ENCODE data around the gene SAMD4B. TPM values are rescaled to one million over a fixed set of nuclear protein-coding genes. Genes with fewer than 3 reads are reported as not detected.

The SAMD4B gene
- total and polyA plus RNA-seq, 2 of the 8 experiments (the other 6 are each of a cell fraction or from before 2014, with no cell fraction given) = 137 to 158 TPM

DNA sequence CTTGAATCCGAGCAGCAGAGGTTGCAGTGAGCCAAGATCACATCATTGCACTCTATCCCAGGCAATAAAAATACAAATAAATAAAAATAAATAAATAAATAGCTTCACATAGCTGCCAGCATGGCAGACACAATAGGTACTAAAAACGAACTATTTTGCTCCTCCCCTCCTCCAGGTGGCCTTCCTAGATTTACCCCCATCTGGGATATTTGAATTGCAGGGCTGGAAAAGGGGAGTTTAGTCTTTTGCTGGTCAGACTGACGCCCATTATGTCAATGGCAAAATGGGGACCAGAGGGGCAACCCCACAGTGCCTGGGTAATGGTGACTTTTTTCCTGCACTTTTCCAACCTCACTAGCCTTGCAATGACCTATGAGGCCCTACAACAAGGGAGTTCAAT is 5.7 kb upstream of the SAMD4B start (continued):
- TF ChIP-seq, protein P1, sequence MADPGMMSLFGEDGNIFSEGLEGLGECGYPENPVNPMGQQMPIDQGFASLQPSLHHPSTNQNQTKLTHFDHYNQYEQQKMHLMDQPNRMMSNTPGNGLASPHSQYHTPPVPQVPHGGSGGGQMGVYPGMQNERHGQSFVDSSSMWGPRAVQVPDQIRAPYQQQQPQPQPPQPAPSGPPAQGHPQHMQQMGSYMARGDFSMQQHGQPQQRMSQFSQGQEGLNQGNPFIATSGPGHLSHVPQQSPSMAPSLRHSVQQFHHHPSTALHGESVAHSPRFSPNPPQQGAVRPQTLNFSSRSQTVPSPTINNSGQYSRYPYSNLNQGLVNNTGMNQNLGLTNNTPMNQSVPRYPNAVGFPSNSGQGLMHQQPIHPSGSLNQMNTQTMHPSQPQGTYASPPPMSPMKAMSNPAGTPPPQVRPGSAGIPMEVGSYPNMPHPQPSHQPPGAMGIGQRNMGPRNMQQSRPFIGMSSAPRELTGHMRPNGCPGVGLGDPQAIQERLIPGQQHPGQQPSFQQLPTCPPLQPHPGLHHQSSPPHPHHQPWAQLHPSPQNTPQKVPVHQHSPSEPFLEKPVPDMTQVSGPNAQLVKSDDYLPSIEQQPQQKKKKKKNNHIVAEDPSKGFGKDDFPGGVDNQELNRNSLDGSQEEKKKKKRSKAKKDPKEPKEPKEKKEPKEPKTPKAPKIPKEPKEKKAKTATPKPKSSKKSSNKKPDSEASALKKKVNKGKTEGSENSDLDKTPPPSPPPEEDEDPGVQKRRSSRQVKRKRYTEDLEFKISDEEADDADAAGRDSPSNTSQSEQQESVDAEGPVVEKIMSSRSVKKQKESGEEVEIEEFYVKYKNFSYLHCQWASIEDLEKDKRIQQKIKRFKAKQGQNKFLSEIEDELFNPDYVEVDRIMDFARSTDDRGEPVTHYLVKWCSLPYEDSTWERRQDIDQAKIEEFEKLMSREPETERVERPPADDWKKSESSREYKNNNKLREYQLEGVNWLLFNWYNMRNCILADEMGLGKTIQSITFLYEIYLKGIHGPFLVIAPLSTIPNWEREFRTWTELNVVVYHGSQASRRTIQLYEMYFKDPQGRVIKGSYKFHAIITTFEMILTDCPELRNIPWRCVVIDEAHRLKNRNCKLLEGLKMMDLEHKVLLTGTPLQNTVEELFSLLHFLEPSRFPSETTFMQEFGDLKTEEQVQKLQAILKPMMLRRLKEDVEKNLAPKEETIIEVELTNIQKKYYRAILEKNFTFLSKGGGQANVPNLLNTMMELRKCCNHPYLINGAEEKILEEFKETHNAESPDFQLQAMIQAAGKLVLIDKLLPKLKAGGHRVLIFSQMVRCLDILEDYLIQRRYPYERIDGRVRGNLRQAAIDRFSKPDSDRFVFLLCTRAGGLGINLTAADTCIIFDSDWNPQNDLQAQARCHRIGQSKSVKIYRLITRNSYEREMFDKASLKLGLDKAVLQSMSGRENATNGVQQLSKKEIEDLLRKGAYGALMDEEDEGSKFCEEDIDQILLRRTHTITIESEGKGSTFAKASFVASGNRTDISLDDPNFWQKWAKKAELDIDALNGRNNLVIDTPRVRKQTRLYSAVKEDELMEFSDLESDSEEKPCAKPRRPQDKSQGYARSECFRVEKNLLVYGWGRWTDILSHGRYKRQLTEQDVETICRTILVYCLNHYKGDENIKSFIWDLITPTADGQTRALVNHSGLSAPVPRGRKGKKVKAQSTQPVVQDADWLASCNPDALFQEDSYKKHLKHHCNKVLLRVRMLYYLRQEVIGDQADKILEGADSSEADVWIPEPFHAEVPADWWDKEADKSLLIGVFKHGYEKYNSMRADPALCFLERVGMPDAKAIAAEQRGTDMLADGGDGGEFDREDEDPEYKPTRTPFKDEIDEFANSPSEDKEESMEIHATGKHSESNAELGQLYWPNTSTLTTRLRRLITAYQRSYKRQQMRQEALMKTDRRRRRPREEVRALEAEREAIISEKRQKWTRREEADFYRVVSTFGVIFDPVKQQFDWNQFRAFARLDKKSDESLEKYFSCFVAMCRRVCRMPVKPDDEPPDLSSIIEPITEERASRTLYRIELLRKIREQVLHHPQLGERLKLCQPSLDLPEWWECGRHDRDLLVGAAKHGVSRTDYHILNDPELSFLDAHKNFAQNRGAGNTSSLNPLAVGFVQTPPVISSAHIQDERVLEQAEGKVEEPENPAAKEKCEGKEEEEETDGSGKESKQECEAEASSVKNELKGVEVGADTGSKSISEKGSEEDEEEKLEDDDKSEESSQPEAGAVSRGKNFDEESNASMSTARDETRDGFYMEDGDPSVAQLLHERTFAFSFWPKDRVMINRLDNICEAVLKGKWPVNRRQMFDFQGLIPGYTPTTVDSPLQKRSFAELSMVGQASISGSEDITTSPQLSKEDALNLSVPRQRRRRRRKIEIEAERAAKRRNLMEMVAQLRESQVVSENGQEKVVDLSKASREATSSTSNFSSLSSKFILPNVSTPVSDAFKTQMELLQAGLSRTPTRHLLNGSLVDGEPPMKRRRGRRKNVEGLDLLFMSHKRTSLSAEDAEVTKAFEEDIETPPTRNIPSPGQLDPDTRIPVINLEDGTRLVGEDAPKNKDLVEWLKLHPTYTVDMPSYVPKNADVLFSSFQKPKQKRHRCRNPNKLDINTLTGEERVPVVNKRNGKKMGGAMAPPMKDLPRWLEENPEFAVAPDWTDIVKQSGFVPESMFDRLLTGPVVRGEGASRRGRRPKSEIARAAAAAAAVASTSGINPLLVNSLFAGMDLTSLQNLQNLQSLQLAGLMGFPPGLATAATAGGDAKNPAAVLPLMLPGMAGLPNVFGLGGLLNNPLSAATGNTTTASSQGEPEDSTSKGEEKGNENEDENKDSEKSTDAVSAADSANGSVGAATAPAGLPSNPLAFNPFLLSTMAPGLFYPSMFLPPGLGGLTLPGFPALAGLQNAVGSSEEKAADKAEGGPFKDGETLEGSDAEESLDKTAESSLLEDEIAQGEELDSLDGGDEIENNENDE (IDR thresholded peaks at IDR 0.05; ENCODE audit: insufficient replicate concordance, low read length) = no peak
- no peak for TF ChIP-seq SP1 (IDR thresholded peaks at IDR 0.05; ENCODE audit: low read depth, low read length)
- no peak for TF ChIP-seq RNF2 (IDR thresholded peaks at IDR 0.05; ENCODE audit: borderline replicate concordance, low read depth, low read length, missing control alignments, poor library complexity, severe bottlenecking)

All from H1 (cell line).